BLaER1 (cell line): Measurements from ENCODE around the gene GRK4.

Experiments used
- H3K27ac ChIP-seq: shearing (Covaris generic); formaldehyde crosslinking; 2 replicates; pipeline ENCODE4 v1.8.1; 2022
- H3K27me3 ChIP-seq: shearing (Covaris generic); formaldehyde crosslinking; 2 replicates; pipeline ENCODE4 v1.8.1; 2022
- H3K36me3 ChIP-seq: shearing (Covaris generic); formaldehyde crosslinking; 2 replicates; pipeline ENCODE4 v1.8.1; 2022
- H3K4me1 ChIP-seq: shearing (Covaris generic); formaldehyde crosslinking; 2 replicates; pipeline ENCODE4 v1.8.1; 2022
- H3K4me2 ChIP-seq: shearing (Covaris generic); formaldehyde crosslinking; 2 replicates; pipeline ENCODE4 v1.8.1; 2022
- H3K4me3 ChIP-seq: shearing (Covaris generic); formaldehyde crosslinking; 2 replicates; pipeline ENCODE4 v1.8.1; 2022
- H3K9ac ChIP-seq: shearing (Covaris generic); formaldehyde crosslinking; 2 replicates; pipeline ENCODE4 v1.8.1; 2022
- H3K9me3 ChIP-seq: shearing (Covaris generic); formaldehyde crosslinking; 2 replicates; pipeline ENCODE4 v1.8.1; 2022
- H4K20me1 ChIP-seq: shearing (Covaris generic); formaldehyde crosslinking; 2 replicates; pipeline ENCODE4 v1.8.1; 2022
- Cebpa-rat ChIP-seq: shearing (Covaris generic); IDR thresholded peaks from 2 replicates; pipeline ENCODE4 v1.8.1; 2022

GRK4 gene

GRCh38 chr4:2930135-2930757, 33.1 kb upstream of the GRK4 start:
- H3K36me3 ChIP-seq, result peaks cover 54% of the 10 kb centered on the region
- no peak for TF ChIP-seq Cebpa-rat
- H3K4me3 ChIP-seq, result peak overlapping the region; percentile 60
- H3K9ac ChIP-seq, result peak overlapping the region; percentile 75
- H4K20me1 ChIP-seq, result peaks cover 52% of the 10 kb centered on the region
- peak overlapping the region; percentile 91 for H3K27ac ChIP-seq
- H3K4me2 ChIP-seq, result peak overlapping the region; percentile 96
- no peaks in the 10 kb centered on the region for H3K27me3 ChIP-seq
- peaks cover 59% of the 10 kb centered on the region for H3K4me1 ChIP-seq
- H3K9me3 ChIP-seq, result no peaks in the 10 kb centered on the region

GRCh38 chr4:2930758-2931511, 32.4 kb upstream of the GRK4 start:
- no peaks in the 10 kb centered on the region for H3K27me3 ChIP-seq
- peaks cover 66% of the 10 kb centered on the region for H3K4me1 ChIP-seq
- H3K4me2 ChIP-seq, result peak overlapping the region; percentile 96
- peaks cover 52% of the 10 kb centered on the region for H4K20me1 ChIP-seq
- no peak for TF ChIP-seq Cebpa-rat
- peaks cover 47% of the 10 kb centered on the region for H3K36me3 ChIP-seq
- peak overlapping the region; percentile 60 for H3K4me3 ChIP-seq
- peak overlapping the region; percentile 75 for H3K9ac ChIP-seq
- H3K27ac ChIP-seq, result peak overlapping the region; percentile 91
- H3K9me3 ChIP-seq, result no peaks in the 10 kb centered on the region

DNA sequence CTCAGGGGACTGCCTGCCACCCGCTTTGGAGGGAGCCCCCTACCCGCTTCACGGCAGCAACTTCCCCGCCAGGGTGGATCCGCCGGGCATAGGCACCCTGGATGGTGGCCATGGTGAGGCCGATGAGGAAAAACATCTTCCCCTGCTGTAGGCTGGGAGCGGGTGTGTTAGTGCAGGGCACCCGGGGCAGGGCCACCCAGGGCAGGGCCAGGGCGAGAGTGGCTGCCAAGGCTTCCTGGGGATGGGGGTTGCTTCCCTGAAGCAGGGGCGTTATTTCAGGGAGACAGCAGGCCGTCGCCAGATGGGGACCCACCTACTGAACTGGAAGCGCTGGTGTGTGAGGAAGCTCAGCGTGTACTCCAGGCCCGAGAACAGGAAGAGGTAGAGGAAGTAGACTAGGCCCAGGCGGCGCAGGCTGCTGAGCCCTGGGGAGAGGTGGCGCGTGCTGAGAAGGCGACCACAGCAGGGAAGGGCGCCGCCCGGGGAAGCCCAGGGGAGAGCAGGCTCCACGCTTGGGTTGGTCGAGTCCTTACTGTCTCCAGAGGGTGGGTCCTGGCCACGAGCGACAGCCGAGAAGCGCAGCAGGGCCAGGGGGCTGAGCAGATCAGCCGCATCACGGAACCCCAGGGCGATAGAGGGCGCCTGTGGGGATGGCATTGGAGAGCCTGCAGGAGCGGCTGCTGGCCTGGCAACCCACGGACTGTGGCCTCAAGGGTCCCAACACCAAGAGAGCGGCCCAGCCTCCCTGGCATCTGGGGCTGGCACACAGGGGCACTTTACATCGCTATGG, 31.7 kb upstream of the GRK4 start:
- H3K36me3 ChIP-seq, result peaks cover 39% of the 10 kb centered on the region
- H3K9me3 ChIP-seq, result no peaks in the 10 kb centered on the region
- peak overlapping the region; percentile 73 for H3K4me3 ChIP-seq
- peak overlapping the region; percentile 96 for H3K4me2 ChIP-seq
- no peak for TF ChIP-seq Cebpa-rat
- peak overlapping the region; percentile 80 for H3K9ac ChIP-seq
- H3K4me1 ChIP-seq, result peaks cover 74% of the 10 kb centered on the region
- peak overlapping the region; percentile 91 for H3K27ac ChIP-seq
- no peaks in the 10 kb centered on the region for H3K27me3 ChIP-seq
- peaks cover 59% of the 10 kb centered on the region for H4K20me1 ChIP-seq

DNA sequence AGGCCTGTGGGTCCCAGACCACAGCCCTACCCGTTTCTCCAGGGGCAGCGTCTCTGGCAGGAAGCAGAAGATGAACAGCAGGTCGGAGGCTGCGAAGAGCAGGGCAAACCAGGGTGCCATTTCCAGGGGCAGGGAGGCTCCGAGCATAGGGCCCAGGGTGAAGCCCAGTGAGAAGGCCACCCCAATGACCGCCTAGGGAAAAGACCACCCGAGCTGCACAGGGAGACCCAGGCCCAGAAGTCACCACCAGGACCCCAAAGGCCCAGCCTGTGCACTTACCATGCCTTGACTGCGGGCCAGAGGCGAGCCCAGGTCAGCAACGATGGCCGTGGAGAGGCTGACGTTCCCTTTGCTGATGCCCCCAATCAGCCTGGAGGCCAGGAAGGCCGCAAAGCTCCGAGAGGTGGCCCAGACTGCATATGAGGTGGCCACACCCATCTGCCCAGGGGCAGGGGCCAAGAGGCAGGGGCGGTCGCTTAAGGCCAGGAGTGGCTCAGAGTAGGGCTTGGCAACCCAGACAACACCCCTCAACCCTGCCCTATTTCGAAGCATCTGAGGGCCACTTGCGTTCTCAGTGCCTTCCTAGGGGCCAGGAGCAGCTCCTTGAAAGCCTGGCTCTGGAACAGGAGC, 30.9 kb upstream of the GRK4 start:
- H3K9me3 ChIP-seq, result no peaks in the 10 kb centered on the region
- TF ChIP-seq Cebpa-rat, result no peak
- H3K4me1 ChIP-seq, result peaks cover 81% of the 10 kb centered on the region
- H3K27ac ChIP-seq, result peak overlapping the region; percentile 81
- peaks cover 39% of the 10 kb centered on the region for H3K36me3 ChIP-seq
- no peaks in the 10 kb centered on the region for H3K27me3 ChIP-seq
- peak overlapping the region; percentile 80 for H3K9ac ChIP-seq
- H4K20me1 ChIP-seq, result peaks cover 66% of the 10 kb centered on the region
- peak overlapping the region; percentile 73 for H3K4me3 ChIP-seq
- H3K4me2 ChIP-seq, result peak overlapping the region; percentile 96

- Histone ChIP-seq H3K9ac (peak overlapping the region; percentile 80), H3K9me3 (no peaks in the 10 kb centered on the region), H3K4me3 (peak overlapping the region; percentile 73), H3K4me1 (peaks cover 86% of the 10 kb centered on the region), H3K27me3 (no peaks in the 10 kb centered on the region), H3K36me3 (peaks cover 39% of the 10 kb centered on the region), H3K4me2 (peak overlapping the region; percentile 96), H4K20me1 (peaks cover 73% of the 10 kb centered on the region), H3K27ac (peak overlapping the region; percentile 81)
- TF ChIP-seq Cebpa-rat, result no peak
Measured at GRCh38 chr4:2932951-2933565, 30.3 kb upstream of the GRK4 start.

GRCh38 chr4:2933566-2934076, 29.8 kb upstream of the GRK4 start:
- no peaks in the 10 kb centered on the region for H3K9me3 ChIP-seq
- H3K27ac ChIP-seq, result peak overlapping the region; percentile 81
- peak overlapping the region; percentile 80 for H3K9ac ChIP-seq
- H3K4me2 ChIP-seq, result peak overlapping the region; percentile 96
- H3K4me3 ChIP-seq, result peak overlapping the region; percentile 73
- TF ChIP-seq Cebpa-rat, result no peak
- H3K27me3 ChIP-seq, result no peaks in the 10 kb centered on the region
- peaks cover 78% of the 10 kb centered on the region for H4K20me1 ChIP-seq
- H3K4me1 ChIP-seq, result peaks cover 85% of the 10 kb centered on the region
- peaks cover 39% of the 10 kb centered on the region for H3K36me3 ChIP-seq

DNA sequence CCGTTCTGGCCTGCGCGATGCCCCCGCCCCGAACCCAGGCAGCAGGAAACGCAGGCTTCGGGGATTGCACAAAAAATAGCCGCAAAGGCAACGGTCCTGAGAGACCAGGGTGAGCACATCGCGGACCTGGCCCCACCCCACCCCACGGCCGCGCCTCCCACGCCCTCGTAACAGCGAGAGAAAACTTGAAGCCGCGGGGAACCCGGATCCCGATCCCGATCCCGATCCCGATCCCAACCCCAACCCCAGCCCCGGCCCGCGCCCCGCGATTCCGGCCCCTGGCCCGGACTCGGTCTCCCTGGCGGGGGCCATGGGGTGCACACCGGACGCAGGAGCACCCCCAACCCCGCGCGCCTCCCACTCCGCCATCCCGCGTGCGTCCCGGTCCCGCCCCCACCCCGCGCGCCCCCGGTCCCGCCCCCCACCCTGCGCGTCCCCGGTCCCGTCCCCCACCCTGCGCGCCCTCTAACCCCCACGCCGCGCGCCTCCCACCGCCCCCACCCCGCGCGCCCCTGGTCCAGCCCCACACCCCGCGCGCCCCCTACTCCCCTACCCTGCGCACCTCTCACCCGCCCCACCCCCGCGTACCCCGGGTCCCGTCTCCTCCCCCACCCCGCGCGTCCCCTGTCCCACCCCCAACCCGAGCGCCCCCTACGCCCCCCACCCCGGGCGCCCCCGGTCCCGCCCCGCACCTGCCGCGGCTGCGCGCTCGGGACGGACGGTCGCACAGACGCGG, 29.1 kb upstream of the GRK4 start:
- Histone ChIP-seq H3K9ac (peak overlapping the region; percentile 92), H3K9me3 (no peaks in the 10 kb centered on the region), H3K4me3 (peak overlapping the region; percentile 94), H4K20me1 (peaks cover 81% of the 10 kb centered on the region), H3K4me1 (peaks cover 83% of the 10 kb centered on the region), H3K27me3 (no peaks in the 10 kb centered on the region), H3K27ac (peak overlapping the region; percentile 81), H3K36me3 (peaks cover 40% of the 10 kb centered on the region), H3K4me2 (peak overlapping the region; percentile 96)
- TF ChIP-seq Cebpa-rat, result no peak

- Histone ChIP-seq H4K20me1 (peaks cover 81% of the 10 kb centered on the region), H3K4me3 (peak overlapping the region; percentile 94), H3K4me2 (peak overlapping the region; percentile 94), H3K27ac (peak overlapping the region; percentile 91), H3K9me3 (no peaks in the 10 kb centered on the region), H3K9ac (peak overlapping the region; percentile 92), H3K36me3 (peaks cover 40% of the 10 kb centered on the region), H3K27me3 (no peaks in the 10 kb centered on the region), H3K4me1 (peaks cover 74% of the 10 kb centered on the region)
- no peak for TF ChIP-seq Cebpa-rat
Measured at GRCh38 chr4:2934813-2935761, 28.3 kb upstream of the GRK4 start.
